ENCODE measurements around the gene GM2A.

DNA sequence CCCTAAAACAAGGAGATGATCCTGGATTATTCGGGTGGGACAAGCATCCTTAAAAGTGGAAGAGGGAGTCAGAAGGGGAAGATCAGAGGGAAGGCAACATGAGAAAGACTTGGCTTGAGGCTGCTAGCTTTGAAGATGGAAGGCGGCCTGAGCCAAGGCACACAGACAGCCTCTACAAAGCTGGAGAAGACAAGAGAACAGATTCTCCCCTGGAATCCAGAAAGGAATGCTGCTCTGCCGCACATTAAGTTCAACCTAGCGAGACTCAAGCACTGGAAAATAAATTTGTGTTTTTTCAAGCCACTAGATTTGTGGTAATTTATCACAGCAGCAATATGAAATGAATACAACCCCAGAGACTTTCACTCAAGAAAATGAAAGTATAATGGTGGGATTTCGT lies 32.7 kb downstream of the GM2A start:
- TF ChIP-seq EP300 (IDR thresholded peaks at IDR 0.05), result no peak
- TF ChIP-seq CTCF (IDR thresholded peaks at IDR 0.05), result no peak
- no peak for TF ChIP-seq POLR2A (IDR thresholded peaks at IDR 0.05)
